Measurements from ENCODE around the gene NOTCH3. TPM values are rescaled to one million over a fixed set of nuclear protein-coding genes. Genes with fewer than 3 reads are reported as not detected.

The NOTCH3 gene
- total RNA-seq, 1 donor from 2014 or later = 67.9 TPM

- H3K27me3 ChIP-seq = no peaks in the 10 kb centered on the region
- ATAC-seq (no peak), DNase-seq (no peak)
- intact Hi-C loops (cut with DNase I) = no loop called here
- no peak overlapping the region for H3K4me3 ChIP-seq
- H3K27ac ChIP-seq = no peak overlapping the region
- no peaks in the 10 kb centered on the region for H3K36me3 ChIP-seq
- H3K9me3 ChIP-seq = no peaks in the 10 kb centered on the region
- no peak for TF ChIP-seq CTCF (IDR thresholded peaks at IDR 0.05)
- H3K4me1 ChIP-seq = no peaks in the 10 kb centered on the region
Measured at GRCh38 chr19:15137777-15138176, 63.0 kb downstream of the NOTCH3 start.

GRCh38 chr19:15136234-15136954, 64.4 kb downstream of the NOTCH3 start:
- no peaks in the 10 kb centered on the region for H3K4me1 ChIP-seq
- H3K36me3 ChIP-seq = no peaks in the 10 kb centered on the region
- ATAC-seq (no peak), DNase-seq (no peak)
- H3K4me3 ChIP-seq = no peak overlapping the region
- H3K27me3 ChIP-seq = no peaks in the 10 kb centered on the region
- intact Hi-C loops (cut with DNase I) = no loop called here
- no peak for TF ChIP-seq CTCF (IDR thresholded peaks at IDR 0.05)
- H3K9me3 ChIP-seq = no peaks in the 10 kb centered on the region
- H3K27ac ChIP-seq = no peak overlapping the region

- Histone ChIP-seq H3K36me3 (no peaks in the 10 kb centered on the region), H3K4me3 (no peak overlapping the region), H3K27ac (no peak overlapping the region), H3K4me1 (no peaks in the 10 kb centered on the region), H3K9me3 (no peaks in the 10 kb centered on the region), H3K27me3 (no peaks in the 10 kb centered on the region)
- intact Hi-C loops (cut with DNase I) = no loop called here
- no peak for TF ChIP-seq CTCF (IDR thresholded peaks at IDR 0.05)
- ATAC-seq (no peak), DNase-seq (no peak)
Measured at GRCh38 chr19:15129856-15130585, 70.8 kb downstream of the NOTCH3 start.

GRCh38 chr19:15128162-15128770, 72.5 kb downstream of the NOTCH3 start:
- no peak for TF ChIP-seq CTCF (IDR thresholded peaks at IDR 0.05)

GRCh38 chr19:15126131-15126910, 74.5 kb downstream of the NOTCH3 start:
- no peak for ATAC-seq

More at GRCh38 chr19:15128162-15128770, 72.5 kb downstream of the NOTCH3 start:
- intact Hi-C loops (cut with DNase I) = no loop called here
- no peak for ATAC-seq
- no peak for DNase-seq
- H3K9me3 ChIP-seq = no peaks in the 10 kb centered on the region
- H3K4me1 ChIP-seq = peaks cover 10% of the 10 kb centered on the region
- no peak overlapping the region for H3K27ac ChIP-seq
- no peaks in the 10 kb centered on the region for H3K36me3 ChIP-seq
- H3K4me3 ChIP-seq = no peak overlapping the region
- H3K27me3 ChIP-seq = no peaks in the 10 kb centered on the region

More at GRCh38 chr19:15126131-15126910, 74.5 kb downstream of the NOTCH3 start:
- peak overlapping the region; percentile 91 for H3K27ac ChIP-seq
- H3K9me3 ChIP-seq = no peaks in the 10 kb centered on the region
- intact Hi-C loops (cut with DNase I) = no loop called here
- H3K4me1 ChIP-seq = peaks cover 10% of the 10 kb centered on the region
- H3K4me3 ChIP-seq = peak overlapping the region; percentile 85
- TF ChIP-seq CTCF (IDR thresholded peaks at IDR 0.05) = no peak
- no peaks in the 10 kb centered on the region for H3K27me3 ChIP-seq
- DNase-seq = no peak
- H3K36me3 ChIP-seq = peaks cover 11% of the 10 kb centered on the region

All from upper lobe of right lung (tissue), 1 donor.